ENCODE measurements around the gene MACO1. TPM values are rescaled to one million over a fixed set of nuclear protein-coding genes. Genes with fewer than 3 reads are reported as not detected.
"Not testable (repeated sequence)": the region's sequence is repeated elsewhere in the genome, so short reads cannot be mapped to it uniquely, and the experiment has no call there.

Gene MACO1
- total RNA-seq, 1 donor from 2014 or later = 14.3 TPM

DNA sequence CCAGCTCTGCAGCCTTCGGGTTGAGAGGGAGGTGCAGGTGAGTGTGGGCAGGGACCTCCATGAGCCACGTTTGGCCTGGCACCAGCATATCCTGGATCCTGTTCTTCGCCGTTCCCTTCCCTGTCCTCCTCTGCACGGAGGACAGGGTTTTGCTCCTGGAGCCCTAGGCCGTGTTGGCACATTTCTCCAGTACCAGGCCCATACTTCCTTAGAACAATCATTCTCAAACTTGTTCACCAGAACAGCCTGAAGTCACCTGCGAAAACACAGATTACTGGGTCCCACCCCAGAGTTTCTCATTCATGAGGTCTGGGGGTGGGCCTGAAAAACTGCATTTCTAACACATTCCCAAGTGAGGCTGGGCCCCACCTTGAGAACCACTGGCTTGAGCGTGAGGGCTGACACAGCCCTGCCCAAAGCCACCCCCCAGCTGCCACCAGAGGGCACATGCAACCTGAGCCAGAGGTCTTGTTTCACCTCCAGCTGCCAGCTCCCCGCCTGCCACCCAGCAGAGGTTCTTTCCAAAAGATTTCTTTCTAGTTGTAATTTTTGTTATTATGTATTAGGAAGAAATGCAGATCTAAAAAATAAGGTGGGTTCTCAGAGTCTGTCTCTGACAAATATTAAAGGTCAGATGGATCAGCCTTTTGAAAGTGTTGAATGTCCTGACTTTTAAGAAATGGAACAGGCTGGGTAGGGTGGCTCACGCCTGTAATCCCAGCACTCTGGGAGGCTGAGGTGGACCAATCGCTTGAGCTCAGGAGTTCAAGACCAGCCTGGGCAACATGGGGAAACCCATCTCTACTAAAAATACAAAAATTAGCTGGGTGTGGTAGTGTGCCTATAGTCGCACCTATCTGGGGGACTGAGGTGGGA is 73.1 kb downstream of the MACO1 start:
- Mint-ChIP-seq H3K4me1 (peaks cover 8% of the 10 kb centered on the region), H3K27ac (no peak overlapping the region), H3K9me3 (no peaks in the 10 kb centered on the region), H3K4me3 (no peak overlapping the region), H3K27me3 (peaks cover 3% of the 10 kb centered on the region), H3K36me3 (ENCODE audit: low read depth) (peaks cover 15% of the 10 kb centered on the region)
- peak; percentile 86 for DNase-seq
- intact Hi-C loops (cut with micrococcal nuclease) = no loop called here

DNA sequence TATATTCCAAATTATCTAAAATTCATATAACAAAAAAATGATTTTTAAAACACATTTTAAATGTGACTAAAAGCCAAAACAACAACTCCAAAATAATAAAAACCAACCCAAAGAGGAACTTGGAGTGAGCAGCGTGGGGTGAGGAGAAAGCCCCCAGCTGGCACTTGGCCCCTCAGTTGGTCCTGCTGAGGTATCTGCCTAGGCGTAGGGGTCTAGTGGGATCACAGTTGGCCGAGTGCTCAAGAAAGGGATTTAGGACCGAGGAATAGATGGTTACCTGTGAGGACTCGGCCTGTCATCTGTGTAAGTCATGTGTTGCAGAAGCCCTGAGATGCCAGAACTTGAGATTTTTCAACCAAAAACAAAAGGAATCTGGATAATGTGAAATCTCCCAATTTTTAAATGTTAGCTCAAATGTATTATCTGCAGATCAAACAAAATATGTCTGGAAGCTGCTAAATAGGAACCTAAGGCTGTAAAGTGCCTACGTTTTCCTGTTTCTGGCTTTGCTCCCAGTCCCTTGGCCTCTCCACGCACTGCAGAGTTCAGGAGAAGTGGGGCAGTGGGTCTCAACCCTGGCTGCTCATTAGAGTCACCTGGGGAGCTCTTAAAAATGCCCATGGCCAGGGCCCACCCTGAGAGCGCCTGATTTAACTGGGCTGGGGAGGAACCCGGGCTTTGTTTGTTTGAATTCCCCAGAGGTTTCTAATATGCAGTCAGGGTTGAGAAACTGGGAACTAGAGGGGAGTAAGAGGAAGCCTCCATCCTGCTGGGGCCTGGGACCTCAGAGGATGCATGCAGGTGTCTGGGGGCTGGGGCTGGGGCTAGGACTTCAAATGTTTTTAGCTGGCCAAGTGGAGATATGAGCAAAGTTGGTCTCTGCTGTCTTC is 74.3 kb downstream of the MACO1 start:
- intact Hi-C loops (cut with micrococcal nuclease) = no loop called here
- no peak for DNase-seq
- Mint-ChIP-seq H3K27me3 (peaks cover 3% of the 10 kb centered on the region), H3K27ac (no peak overlapping the region), H3K36me3 (ENCODE audit: low read depth) (peaks cover 9% of the 10 kb centered on the region), H3K4me1 (peaks cover 8% of the 10 kb centered on the region), H3K9me3 (no peaks in the 10 kb centered on the region), H3K4me3 (no peak overlapping the region)

DNA sequence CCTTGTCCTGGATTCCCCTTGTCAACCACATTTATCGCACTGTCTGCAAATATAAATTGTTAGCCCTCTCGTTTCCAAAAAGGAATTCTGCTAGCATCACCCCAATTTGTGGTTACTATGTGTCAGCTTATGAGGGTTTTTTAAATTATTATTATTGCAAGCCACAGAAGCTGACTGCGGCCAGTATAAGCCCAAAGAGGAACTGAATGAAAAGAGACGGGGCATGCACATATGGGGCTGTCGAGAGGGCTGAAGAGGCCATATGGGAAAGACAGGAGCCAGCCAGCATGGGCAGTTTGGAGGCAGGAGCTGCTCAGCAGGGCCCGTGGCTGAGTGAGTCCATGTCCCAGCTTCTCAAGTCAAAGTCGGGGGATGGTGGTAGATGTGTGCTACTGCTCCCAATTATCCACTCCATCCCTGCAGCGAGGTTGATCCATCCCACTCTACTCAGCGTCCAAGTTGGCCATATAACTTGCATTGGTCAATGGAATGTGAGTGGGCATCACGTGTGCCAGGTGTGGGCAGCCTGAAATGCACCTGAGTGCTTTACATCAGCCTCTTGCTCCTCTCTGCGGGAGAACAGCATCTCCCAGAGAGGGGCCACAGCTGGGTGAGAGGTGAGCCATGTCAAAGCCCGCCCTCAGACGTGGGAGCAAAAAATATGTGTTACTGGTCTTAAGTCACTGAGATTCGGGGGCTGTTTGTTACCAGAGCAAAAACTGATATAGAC is 75.1 kb downstream of the MACO1 start:
- Mint-ChIP-seq H3K4me3 (no peak overlapping the region), H3K27ac (peak overlapping the region; percentile 37), H3K9me3 (no peaks in the 10 kb centered on the region), H3K4me1 (peaks cover 8% of the 10 kb centered on the region), H3K27me3 (peaks cover 3% of the 10 kb centered on the region), H3K36me3 (ENCODE audit: low read depth) (peaks cover 1% of the 10 kb centered on the region)
- DNase-seq = no peak
- intact Hi-C loops (cut with micrococcal nuclease) = no loop called here

- H3K4me1 Mint-ChIP-seq; intact Hi-C loops (cut with micrococcal nuclease); H3K27me3 Mint-ChIP-seq; H3K36me3 Mint-ChIP-seq (ENCODE audit: low read depth); H3K9me3 Mint-ChIP-seq: not testable (repeated sequence)
- Mint-ChIP-seq H3K27ac (peak overlapping the region; percentile 37), H3K4me3 (peak overlapping the region; percentile 64)
- peak; percentile 80 for DNase-seq
Measured at GRCh38 chr1:25506566-25507463, 76.1 kb downstream of the MACO1 start.

DNA sequence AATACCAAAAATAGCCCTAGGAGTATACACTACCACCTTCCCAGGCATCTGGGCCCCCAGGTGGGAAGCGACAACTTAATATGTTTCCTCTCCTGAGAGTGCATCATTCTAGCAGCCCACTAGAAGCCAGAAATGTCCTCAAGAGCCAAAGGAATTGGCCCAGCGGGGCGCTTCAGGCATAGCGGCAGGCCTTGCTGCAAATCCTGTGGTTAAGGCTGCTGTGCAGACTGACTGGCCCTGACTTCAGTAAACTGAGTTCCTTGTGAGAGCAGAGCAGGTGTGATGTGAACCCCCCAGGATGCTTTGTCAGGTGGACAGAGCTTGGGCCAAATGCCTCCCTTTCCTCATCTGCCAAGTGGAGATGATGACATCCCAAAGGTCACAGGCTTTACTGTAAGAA is 83.0 kb downstream of the MACO1 start:
- H3K27ac Mint-ChIP-seq = no peak overlapping the region
- H3K4me1 Mint-ChIP-seq = no peaks in the 10 kb centered on the region
- no peak for DNase-seq
- no peaks in the 10 kb centered on the region for H3K9me3 Mint-ChIP-seq
- intact Hi-C loops (cut with micrococcal nuclease) = no loop called here
- no peak overlapping the region for H3K4me3 Mint-ChIP-seq
- H3K36me3 Mint-ChIP-seq (ENCODE audit: low read depth) = no peaks in the 10 kb centered on the region
- peaks cover 5% of the 10 kb centered on the region for H3K27me3 Mint-ChIP-seq

GRCh38 chr1:25515033-25515432 is 84.3 kb downstream of the MACO1 start:
- no peaks in the 10 kb centered on the region for H3K36me3 Mint-ChIP-seq (ENCODE audit: low read depth)

DNA sequence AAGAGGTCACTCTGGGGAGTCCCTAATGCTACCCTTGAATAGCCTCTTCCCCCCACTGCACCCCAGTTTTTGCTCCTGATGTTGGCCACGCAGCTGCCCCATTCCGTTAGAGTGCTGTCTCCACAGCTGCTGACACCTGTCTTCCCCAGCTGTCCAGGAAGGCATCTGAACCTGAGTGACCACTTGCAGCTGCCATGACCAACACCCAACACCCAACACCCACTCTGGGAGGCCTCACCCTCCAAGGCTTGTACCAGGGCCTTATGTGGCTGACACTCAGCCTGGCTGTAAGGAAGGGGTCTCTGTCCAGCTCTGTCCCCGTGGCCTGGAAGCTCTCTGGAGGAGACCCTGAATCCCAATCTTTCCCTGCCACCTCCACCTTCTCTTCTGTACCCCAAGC is 86.0 kb downstream of the MACO1 start:
- H3K4me1 Mint-ChIP-seq = peaks cover 4% of the 10 kb centered on the region
- no peaks in the 10 kb centered on the region for H3K9me3 Mint-ChIP-seq
- peaks cover 5% of the 10 kb centered on the region for H3K27me3 Mint-ChIP-seq
- intact Hi-C loops (cut with micrococcal nuclease) = no loop called here
- DNase-seq = no peak
- no peak overlapping the region for H3K4me3 Mint-ChIP-seq
- no peaks in the 10 kb centered on the region for H3K36me3 Mint-ChIP-seq (ENCODE audit: low read depth)
- H3K27ac Mint-ChIP-seq = no peak overlapping the region

More at GRCh38 chr1:25515033-25515432, 84.3 kb downstream of the MACO1 start:
- Mint-ChIP-seq H3K9me3 (no peaks in the 10 kb centered on the region), H3K4me1 (no peaks in the 10 kb centered on the region), H3K27me3 (peaks cover 5% of the 10 kb centered on the region), H3K27ac (no peak overlapping the region), H3K4me3 (no peak overlapping the region)
- intact Hi-C loops (cut with micrococcal nuclease) = no loop called here
- DNase-seq = no peak

DNA sequence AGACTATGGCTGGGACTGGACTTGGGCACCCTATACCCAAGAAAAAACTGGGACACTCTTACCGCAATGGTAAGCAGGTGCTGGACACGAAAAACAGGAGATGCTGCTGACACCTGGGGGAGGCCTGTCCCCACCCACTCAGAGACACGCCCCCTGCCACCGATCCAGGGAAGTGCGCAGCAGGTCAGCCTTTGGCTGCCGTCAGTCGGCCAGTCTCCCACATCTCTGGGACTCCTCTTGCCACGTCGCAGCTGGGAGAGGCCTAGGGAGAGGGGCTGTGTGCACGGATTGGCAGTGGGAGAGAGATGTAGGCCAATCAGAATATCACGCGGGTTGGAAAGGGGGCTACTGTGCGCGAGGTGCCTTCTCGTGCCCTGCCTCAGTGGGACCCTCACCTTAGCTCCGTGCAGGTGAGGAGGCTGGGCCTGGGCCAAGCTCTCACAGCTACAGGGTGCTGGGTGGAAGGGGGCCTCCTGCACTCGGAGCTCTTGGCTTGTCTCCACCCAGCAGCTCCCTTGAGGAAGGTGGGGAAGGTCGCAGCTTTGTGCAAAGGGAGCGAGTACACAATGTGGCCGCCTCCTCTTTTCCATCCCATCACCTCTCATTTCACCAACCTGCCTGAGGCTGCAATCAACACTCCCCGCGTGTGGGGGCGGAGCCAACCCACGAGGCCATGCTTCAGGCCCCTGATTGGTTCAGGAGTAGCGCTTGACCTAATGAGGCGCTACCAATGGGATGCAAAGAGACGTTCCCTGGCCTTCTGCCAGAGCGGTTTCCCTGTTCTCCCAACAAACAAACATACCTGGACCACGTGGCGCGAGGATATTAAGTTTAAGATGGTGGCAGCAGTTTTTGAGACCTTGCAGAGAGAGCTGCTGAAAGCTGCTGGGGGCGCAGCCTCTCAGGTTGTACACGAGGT is 87.0 kb downstream of the MACO1 start:
- H3K4me3 Mint-ChIP-seq = no peak overlapping the region
- no peaks in the 10 kb centered on the region for H3K9me3 Mint-ChIP-seq
- H3K27me3 Mint-ChIP-seq = peaks cover 5% of the 10 kb centered on the region
- DNase-seq = no peak
- intact Hi-C loops (cut with micrococcal nuclease) = no loop called here
- peaks cover 4% of the 10 kb centered on the region for H3K4me1 Mint-ChIP-seq
- H3K27ac Mint-ChIP-seq = no peak overlapping the region
- H3K36me3 Mint-ChIP-seq (ENCODE audit: low read depth) = no peaks in the 10 kb centered on the region

GRCh38 chr1:25519624-25520023 is 88.9 kb downstream of the MACO1 start:
- DNase-seq = no peak
- no peaks in the 10 kb centered on the region for H3K9me3 Mint-ChIP-seq
- no peak overlapping the region for H3K27ac Mint-ChIP-seq
- H3K4me3 Mint-ChIP-seq = no peak overlapping the region
- H3K27me3 Mint-ChIP-seq = peaks cover 5% of the 10 kb centered on the region
- peaks cover 4% of the 10 kb centered on the region for H3K4me1 Mint-ChIP-seq
- intact Hi-C loops (cut with micrococcal nuclease) = loop anchor here (5.0 kb wide), 1 partner anchor 117 kb away; no protein-coding TSS in a partner anchor
- no peaks in the 10 kb centered on the region for H3K36me3 Mint-ChIP-seq (ENCODE audit: low read depth)

- H3K36me3 Mint-ChIP-seq (ENCODE audit: low read depth) = no peaks in the 10 kb centered on the region
- intact Hi-C loops (cut with micrococcal nuclease) = loop anchor here (5.0 kb wide), 1 partner anchor 118 kb away; no protein-coding TSS in a partner anchor
- no peak overlapping the region for H3K27ac Mint-ChIP-seq
- H3K27me3 Mint-ChIP-seq = peaks cover 4% of the 10 kb centered on the region
- peaks cover 5% of the 10 kb centered on the region for H3K9me3 Mint-ChIP-seq
- H3K4me1 Mint-ChIP-seq = peaks cover 7% of the 10 kb centered on the region
- peak; percentile 90 for DNase-seq
- H3K4me3 Mint-ChIP-seq = no peak overlapping the region
Measured at GRCh38 chr1:25520446-25521061, 89.9 kb downstream of the MACO1 start.

DNA sequence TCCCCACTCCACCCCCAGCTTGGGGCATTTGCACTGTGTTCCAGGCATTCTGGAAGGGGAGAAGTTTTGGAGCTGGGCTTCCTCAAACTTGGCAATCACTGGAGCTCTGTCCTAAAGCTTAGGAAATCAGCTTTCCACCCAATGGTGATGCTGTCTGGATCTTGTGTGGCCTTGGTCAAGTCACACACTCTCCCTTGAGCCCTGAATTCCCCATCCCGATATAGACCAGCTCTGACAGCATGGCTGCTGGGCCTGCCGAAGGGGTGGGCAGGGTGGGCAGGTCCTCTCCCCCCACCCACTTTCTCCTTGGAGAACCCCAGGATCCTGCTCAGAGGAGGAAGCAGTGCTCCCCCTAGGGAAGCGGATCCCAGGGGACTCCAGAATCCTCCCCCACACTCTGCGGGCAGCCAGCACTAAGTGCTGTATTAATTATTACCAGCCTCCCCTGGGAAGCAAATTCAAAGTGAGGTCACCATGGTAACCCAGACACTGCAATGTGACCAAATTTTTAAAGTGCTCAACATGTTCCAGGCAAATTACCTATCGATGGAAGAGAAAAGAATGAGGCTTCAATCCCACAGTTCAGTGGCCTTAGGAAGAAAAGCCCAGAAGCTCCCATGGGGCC is 91.4 kb downstream of the MACO1 start:
- H3K9me3 Mint-ChIP-seq = peaks cover 6% of the 10 kb centered on the region
- H3K4me3 Mint-ChIP-seq = no peak overlapping the region
- H3K4me1 Mint-ChIP-seq = peaks cover 8% of the 10 kb centered on the region
- H3K27ac Mint-ChIP-seq = no peak overlapping the region
- no peak for DNase-seq
- no peaks in the 10 kb centered on the region for H3K36me3 Mint-ChIP-seq (ENCODE audit: low read depth)
- intact Hi-C loops (cut with micrococcal nuclease) = loop anchor here (5.0 kb wide), 1 partner anchor 120 kb away; no protein-coding TSS in a partner anchor
- H3K27me3 Mint-ChIP-seq = peaks cover 5% of the 10 kb centered on the region

Data from activated CD4-positive, alpha-beta T cell treated with anti-CD3 and anti-CD28 coated beads, Interleukin-2, amount 10 ng/mL, durations not matched to agents 24 days and 14 days (primary cell).